ENCODE results near the gene MECR. TPM values are rescaled to one million over a fixed set of nuclear protein-coding genes. Genes with fewer than 3 reads are reported as not detected.

MECR gene
- 10 to 100 TPM; 22.5 to 35.0 (median 27.7) TPM for polyA plus RNA-seq (ENCODE audit: insufficient read length in 4 of 4)

DNA sequence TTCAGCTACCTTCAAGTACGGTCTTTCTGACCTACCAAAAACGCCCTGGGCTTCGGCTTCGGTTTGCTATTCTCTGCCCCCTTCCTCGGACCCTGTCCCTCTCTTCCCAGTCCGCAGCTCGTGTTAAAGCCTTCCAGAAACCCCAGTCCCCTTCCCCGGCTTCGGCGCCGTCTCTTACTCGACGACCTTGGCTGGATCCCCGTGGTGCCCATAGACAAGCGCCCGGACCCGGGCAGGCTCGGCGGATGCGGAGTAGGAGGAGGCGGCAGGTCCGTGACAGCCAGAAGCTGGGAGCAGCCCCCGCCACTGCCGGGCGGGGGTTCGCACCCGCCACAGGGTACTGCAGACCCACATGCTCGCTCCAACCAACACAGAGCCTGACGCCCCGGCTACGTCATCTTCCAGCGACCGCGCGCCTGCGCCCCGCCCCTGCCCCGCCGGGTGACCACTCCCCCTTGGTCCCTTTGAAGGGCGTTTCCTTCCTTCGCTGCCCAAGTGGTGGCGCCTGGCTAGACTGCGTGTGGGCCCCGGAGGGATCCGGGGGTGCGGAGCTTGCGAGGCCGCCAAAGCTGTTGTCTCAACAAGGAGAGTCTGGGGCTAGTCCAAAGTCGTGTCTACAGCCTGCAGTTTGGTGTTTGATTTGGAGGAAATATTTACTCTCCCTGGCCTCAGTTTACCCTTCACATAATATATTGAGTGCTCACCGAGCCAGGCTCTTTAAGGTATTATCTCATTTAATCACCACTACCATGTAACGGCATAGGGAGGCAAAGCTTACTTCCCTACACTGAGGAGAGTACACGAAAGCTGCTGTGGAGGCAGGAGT is at the start of gene MECR:
Gene MECR, minus strand, starts transcription at position 382 of the 826 bp plus-strand sequence. Its CDS starts 28 bp downstream, at position 354.
- DNase-seq (ENCODE audit: low read depth in 4 of 4, low spot score in 3 of 4), result peak; percentile 74 to 84 (median 80)

- DNase-seq (ENCODE audit: low read depth in 4 of 4, low spot score in 3 of 4), result no peak
Observed at GRCh38 chr1:29279951-29280391, 49.2 kb upstream of the MECR start.

- no peak for DNase-seq (ENCODE audit: low read depth in 4 of 4, low spot score in 3 of 4)
Observed at GRCh38 chr1:29279406-29279805, 48.7 kb upstream of the MECR start.

DNA sequence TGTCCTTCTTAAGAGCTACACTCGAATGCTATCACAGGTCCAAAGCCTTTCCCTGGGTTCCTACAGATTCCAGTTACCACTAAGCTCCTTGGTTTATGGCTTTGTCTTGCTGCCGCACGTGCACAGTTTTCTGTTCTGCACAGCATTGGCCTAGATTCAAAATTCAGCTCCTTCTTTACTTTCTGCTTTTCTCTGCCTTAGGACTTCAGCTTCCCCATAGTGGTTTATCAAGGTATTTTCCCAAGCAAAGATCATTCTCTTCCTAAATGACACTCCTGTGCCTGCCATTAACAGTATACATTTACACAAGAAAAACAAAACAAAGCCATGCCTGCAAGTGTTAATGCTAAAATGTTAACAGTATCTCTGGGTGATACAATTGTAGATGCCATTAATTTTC is 47.4 kb upstream of the MECR start:
- DNase-seq (ENCODE audit: low read depth in 4 of 4, low spot score in 3 of 4), result no peak

GRCh38 chr1:29275435-29275834 is 44.7 kb upstream of the MECR start:
- no peak for DNase-seq (ENCODE audit: low read depth in 4 of 4, low spot score in 3 of 4)

DNA sequence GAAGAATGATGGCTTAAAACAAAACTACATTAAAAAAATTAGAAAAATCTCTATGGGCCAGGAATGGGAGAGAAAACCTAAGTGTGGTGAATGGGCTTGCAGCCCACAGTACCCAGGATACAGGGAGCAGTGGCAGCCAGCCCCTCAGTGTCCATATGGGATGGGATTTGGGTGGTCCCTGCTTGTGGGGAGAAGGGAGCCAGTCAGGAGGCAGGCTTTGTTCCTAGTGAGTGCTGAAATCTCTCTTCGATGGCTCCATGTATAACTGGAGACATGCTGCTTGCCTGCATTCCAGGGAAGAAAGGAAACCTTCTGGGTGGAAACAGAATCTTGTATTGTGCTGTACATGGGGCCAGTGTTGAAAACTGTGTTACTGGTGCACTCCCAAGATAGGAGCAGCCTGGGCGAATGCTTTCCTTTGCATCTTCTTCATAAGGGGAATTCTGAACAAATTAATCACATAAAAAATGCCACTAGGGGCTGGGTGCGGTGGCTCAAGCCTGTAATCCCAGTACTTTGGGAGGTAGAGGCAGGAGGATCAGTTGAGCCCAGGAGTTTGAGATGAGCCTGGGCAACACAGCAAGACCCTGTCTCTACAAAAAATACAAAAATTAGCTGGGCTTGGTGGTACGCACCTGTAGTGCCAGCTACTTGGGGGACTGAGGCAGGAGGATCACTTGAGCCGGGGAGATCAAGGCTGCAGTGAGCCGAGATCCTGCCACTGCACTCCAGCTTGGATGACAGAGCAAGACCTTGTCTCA is 41.6 kb upstream of the MECR start:
- DNase-seq (ENCODE audit: low read depth in 4 of 4, low spot score in 3 of 4), result no peak

GRCh38 chr1:29271724-29272123 is 41.0 kb upstream of the MECR start:
- no peak for DNase-seq (ENCODE audit: low read depth in 4 of 4, low spot score in 3 of 4)

- DNase-seq (ENCODE audit: low read depth in 4 of 4, low spot score in 3 of 4), result no peak
Observed at GRCh38 chr1:29270929-29271521, 40.3 kb upstream of the MECR start.

DNA sequence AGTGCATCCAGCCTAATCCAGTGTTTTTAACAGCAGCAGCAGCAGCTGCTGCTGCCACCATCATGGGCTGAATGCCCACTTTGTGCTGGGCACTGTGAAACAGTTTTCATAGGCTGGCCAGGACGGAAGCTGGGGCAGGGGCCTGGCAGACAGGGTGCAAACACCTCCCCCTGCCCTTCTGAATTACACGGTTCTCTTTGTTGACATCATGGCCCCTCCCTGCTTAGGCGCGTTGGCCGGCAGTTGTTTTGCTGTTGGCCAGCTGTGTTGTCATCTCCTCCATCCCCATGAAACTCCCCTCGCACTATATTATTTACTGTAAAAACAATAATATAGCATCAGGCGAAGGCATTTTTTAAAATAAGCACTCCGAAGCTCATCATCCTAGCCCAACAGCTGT is 38.6 kb upstream of the MECR start:
- DNase-seq (ENCODE audit: low read depth in 4 of 4, low spot score in 3 of 4), result peak in 1 of 4 donors; percentile 54

DNA sequence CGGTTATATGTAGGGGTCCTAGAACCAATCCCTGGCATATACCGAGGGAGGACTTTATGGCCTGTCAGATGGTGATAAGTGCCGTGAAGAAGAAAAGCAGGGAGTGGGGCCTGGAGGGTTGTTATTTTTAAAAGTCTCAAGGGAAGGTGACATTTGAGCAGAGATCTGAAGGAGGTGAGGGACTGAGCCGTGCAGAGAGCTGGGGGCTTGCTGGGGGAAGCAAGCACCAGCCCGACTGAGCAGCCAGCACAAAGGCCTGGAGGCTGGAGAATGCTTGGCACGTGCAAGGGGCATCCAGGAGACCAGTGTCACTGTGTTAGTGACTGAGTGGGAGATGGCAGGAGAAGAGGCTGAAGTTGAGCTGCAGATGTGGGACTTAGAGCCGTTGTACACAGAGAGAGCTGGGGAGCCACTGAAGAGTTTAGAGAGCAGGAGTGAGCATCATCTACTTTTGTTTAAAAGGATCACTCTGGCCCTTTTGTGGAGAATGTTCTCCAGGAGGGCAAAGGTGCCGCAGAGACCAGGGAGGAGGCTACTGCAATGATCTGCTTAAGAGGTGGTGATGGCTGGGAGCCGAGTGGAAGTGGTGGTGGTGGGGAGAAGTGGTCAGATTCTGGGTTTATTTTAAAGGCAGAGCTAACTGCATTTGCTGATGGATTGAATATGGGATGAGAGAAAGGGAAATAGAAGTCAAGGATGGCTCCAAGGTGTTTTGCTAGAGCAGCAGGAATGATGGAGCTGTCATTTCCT is 36.8 kb upstream of the MECR start:
- DNase-seq (ENCODE audit: low read depth in 4 of 4, low spot score in 3 of 4), result no peak

GRCh38 chr1:29266912-29267311 is 36.2 kb upstream of the MECR start:
- no peak for DNase-seq (ENCODE audit: low read depth in 4 of 4, low spot score in 3 of 4)

GRCh38 chr1:29264773-29265389 is 34.1 kb upstream of the MECR start:
- DNase-seq (ENCODE audit: low read depth in 4 of 4, low spot score in 3 of 4), result no peak

DNA sequence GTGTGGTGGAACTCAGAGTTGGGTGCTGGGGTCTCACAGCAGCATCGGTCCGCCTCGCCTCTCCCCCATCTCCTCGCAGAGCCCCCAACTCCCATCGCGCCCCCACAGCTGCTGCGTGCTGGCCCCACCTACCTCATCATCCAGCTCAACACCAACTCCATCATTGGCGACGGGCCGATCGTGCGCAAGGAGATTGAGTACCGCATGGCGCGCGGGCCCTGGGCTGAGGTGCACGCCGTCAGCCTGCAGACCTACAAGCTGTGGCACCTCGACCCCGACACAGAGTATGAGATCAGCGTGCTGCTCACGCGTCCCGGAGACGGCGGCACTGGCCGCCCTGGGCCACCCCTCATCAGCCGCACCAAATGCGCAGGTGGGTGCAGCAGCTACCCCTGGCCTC is 29.8 kb upstream of the MECR start:
- no peak for DNase-seq (ENCODE audit: low read depth in 4 of 4, low spot score in 3 of 4)

- DNase-seq (ENCODE audit: low read depth in 4 of 4, low spot score in 3 of 4), result no peak
Observed at GRCh38 chr1:29259802-29260441, 29.2 kb upstream of the MECR start.

DNA sequence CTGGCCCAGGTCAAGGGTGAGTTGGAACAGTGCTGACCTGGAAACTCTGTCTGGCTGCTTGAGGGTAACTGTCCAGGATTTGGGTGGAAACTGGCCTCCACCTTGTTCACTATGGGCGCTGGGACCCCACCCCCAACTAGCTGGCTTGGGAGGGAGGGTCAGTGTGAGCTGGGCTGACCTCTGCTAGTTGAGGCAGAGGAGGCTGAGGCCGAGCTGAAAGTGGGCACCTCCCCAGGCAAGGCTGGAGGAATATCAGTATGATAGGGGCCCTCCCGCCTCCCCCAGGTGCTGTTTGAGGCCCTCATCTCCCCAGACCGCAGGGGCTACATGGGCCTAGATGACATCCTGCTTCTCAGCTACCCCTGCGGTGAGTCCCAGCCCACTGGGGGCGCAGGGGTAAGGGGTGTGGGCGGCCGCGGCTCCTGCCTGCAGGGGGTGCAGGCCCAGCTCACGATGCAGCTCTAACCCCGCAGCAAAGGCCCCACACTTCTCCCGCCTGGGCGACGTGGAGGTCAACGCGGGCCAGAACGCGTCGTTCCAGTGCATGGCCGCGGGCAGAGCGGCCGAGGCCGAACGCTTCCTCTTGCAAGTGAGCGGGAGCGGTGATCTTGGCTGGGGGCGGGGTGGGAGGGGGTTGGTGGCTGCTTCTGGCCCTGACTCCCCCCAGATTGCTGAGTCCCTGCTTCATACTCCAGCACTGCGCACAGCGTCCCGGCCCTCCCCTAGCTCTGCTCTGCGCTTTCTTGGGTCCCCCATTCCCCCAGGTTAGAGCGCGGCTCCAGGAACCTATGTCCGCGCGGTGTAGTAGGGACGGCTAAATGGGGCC is 28.5 kb upstream of the MECR start:
- no peak for DNase-seq (ENCODE audit: low read depth in 4 of 4, low spot score in 3 of 4)

- DNase-seq (ENCODE audit: low read depth in 4 of 4, low spot score in 3 of 4), result no peak
Observed at GRCh38 chr1:29258189-29258975, 27.6 kb upstream of the MECR start.

- DNase-seq (ENCODE audit: low read depth in 4 of 4, low spot score in 3 of 4), result no peak
Observed at GRCh38 chr1:29256979-29257804, 26.5 kb upstream of the MECR start.
